Panc1 (cell line): Measurements from ENCODE around the gene KRTAP5-11. TPM values are rescaled to one million over a fixed set of nuclear protein-coding genes. Genes with fewer than 3 reads are reported as not detected.
"Not testable (repeated sequence)": the region's sequence is repeated elsewhere in the genome, so short reads cannot be mapped to it uniquely, and the experiment has no call there.

Experiments used
- ATAC-seq: fragments of 200-7000 bp; cut with Tn5 transposase; 2 replicates; pipeline ENCODE4 v1.9.1; 2020; ENCODE audit warnings: mild to moderate bottlenecking, moderate library complexity
- BruUV-seq: library from RNA; stranded (reverse); fragments of 400-500 nt; replicated peaks from 2 replicates; lab custom pipeline; 2021; lab: Mats Ljungman, UMichigan
- CTCF ChIA-PET: fragments of 300-600 bp; sonication (Branson Sonifier 250); formaldehyde crosslinking; loops from one replicate; lab custom pipeline; 2022; ENCODE audit warnings: antibody characterized with exemption; lab: Charles Lee
- POLR2A ChIA-PET: fragments of 300-600 bp; sonication (Branson Sonifier 250); formaldehyde crosslinking; loops from one replicate; lab custom pipeline; 2022; ENCODE audit warnings: antibody characterized with exemption; lab: Charles Lee
- DNase-seq: peaks from one replicate; pipeline ENCODE4 v3.0.0-alpha.2; 2010; ENCODE audit warnings: low read depth, low spot score
- H3K27ac ChIP-seq: 2 replicates; pipeline ENCODE4 v1.5.1; 2011; ENCODE audit warnings: mild to moderate bottlenecking, low read length, inconsistent platforms
- H3K27me3 ChIP-seq: fragments of 200-500 bp; sonication (Bioruptor generic); 2 replicates; pipeline ENCODE4 v1.6.0; 2014; ENCODE audit warnings: low read length, inconsistent platforms; ENCODE audit not compliant: control insufficient read depth, insufficient read depth
- H3K36me3 ChIP-seq: fragments of 200-500 bp; sonication (Bioruptor generic); 2 replicates; pipeline ENCODE4 v1.5.1; 2014; ENCODE audit warnings: inconsistent platforms, mild to moderate bottlenecking, low read length, moderate library complexity; ENCODE audit not compliant: control insufficient read depth, insufficient read depth
- H3K4me1 ChIP-seq: 2 replicates; pipeline ENCODE4 v1.5.1; 2011; ENCODE audit warnings: inconsistent platforms, mild to moderate bottlenecking, low read length, moderate library complexity; ENCODE audit not compliant: control insufficient read depth, insufficient read depth
- H3K4me3 ChIP-seq, 2 experiments: 2 replicates each; pipeline ENCODE4 v1.5.1; 2011 to 2012; ENCODE audit warnings: low read depth in 2 of 2, low read length in 2 of 2, mild to moderate bottlenecking in 2 of 2, inconsistent platforms in 1 of 2, moderate library complexity in 1 of 2
- H3K9me3 ChIP-seq: fragments of 200-500 bp; sonication (Bioruptor generic); 2 replicates; pipeline ENCODE4 v1.5.1; 2014; ENCODE audit warnings: low read depth, mild to moderate bottlenecking, inconsistent platforms, low read length, moderate library complexity; ENCODE audit not compliant: control insufficient read depth, insufficient read depth
- POLR2AphosphoS5 ChIP-seq: IDR thresholded peaks from 2 replicates; pipeline ENCODE4 v1.6.1; 2012; ENCODE audit warnings: mild to moderate bottlenecking, low read depth, low read length, moderate library complexity
- SIN3A ChIP-seq: IDR thresholded peaks from 2 replicates; pipeline ENCODE4 v1.6.1; 2012; ENCODE audit warnings: low read depth, mild to moderate bottlenecking, low read length, moderate library complexity, borderline replicate concordance; ENCODE audit not compliant: insufficient read depth
- TCF7L2 ChIP-seq: IDR thresholded peaks from 2 replicates; pipeline ENCODE4 v1.6.1; 2011; ENCODE audit warnings: mild to moderate bottlenecking, low read depth, low read length, inconsistent platforms
- in situ Hi-C: cut with HindIII; loops from 2 replicates; pipeline ENCODE4 v1.10.0; 2016; ENCODE audit warnings: low sequenced_read_pairs, low pct_unique_long_range_greater_than_20kb
- intact Hi-C: fragments of 100-400 bp; cut with micrococcal nuclease; formaldehyde crosslinking; loops from one replicate; pipeline ENCODE4 v1.10.0; 2022; ENCODE audit not compliant: unreplicated experiment
- total RNA-seq: library from RNA; stranded (reverse); gene quantifications from one replicate; pipeline ENCODE4 v1.2.1, GENCODE V29; 2021; ENCODE audit not compliant: unreplicated experiment
- TF ChIP-seq, protein P1 (sequence below), 2 experiments: IDR thresholded peaks; 2 replicates each; pipeline ENCODE4 v1.6.1; 2011 to 2012; ENCODE audit warnings: low read depth in 2 of 2, control low read depth in 1 of 2, low read length in 1 of 2, mild to moderate bottlenecking in 1 of 2, moderate library complexity in 1 of 2; ENCODE audit not compliant: insufficient read depth in 1 of 2
- TF ChIP-seq, protein P2 (sequence below): fragments of 450-650 bp; IDR thresholded peaks from 2 replicates; pipeline ENCODE4 v1.5.1; 2017; ENCODE audit warnings: mild to moderate bottlenecking

KRTAP5-11 gene
- total RNA-seq, 1 experiment from 2014 or later: not detected

- Histone ChIP-seq H3K9me3 (no peaks in the 10 kb centered on the region), H3K36me3 (no peaks in the 10 kb centered on the region), H3K4me3 (no peak overlapping the region), H3K27ac (no peak overlapping the region), H3K27me3 (peaks cover 8% of the 10 kb centered on the region; the same call in 1 of the 2 replicates), H3K4me1 (peaks cover 5% of the 10 kb centered on the region)
- ATAC-seq (no peak), DNase-seq (no peak)
- ChIA-PET POLR2A (no interaction called here), CTCF (no interaction called here)
- intact Hi-C loops: no loop called here
- no peak for TF ChIP-seq TCF7L2
- TF ChIP-seq, protein P1, sequence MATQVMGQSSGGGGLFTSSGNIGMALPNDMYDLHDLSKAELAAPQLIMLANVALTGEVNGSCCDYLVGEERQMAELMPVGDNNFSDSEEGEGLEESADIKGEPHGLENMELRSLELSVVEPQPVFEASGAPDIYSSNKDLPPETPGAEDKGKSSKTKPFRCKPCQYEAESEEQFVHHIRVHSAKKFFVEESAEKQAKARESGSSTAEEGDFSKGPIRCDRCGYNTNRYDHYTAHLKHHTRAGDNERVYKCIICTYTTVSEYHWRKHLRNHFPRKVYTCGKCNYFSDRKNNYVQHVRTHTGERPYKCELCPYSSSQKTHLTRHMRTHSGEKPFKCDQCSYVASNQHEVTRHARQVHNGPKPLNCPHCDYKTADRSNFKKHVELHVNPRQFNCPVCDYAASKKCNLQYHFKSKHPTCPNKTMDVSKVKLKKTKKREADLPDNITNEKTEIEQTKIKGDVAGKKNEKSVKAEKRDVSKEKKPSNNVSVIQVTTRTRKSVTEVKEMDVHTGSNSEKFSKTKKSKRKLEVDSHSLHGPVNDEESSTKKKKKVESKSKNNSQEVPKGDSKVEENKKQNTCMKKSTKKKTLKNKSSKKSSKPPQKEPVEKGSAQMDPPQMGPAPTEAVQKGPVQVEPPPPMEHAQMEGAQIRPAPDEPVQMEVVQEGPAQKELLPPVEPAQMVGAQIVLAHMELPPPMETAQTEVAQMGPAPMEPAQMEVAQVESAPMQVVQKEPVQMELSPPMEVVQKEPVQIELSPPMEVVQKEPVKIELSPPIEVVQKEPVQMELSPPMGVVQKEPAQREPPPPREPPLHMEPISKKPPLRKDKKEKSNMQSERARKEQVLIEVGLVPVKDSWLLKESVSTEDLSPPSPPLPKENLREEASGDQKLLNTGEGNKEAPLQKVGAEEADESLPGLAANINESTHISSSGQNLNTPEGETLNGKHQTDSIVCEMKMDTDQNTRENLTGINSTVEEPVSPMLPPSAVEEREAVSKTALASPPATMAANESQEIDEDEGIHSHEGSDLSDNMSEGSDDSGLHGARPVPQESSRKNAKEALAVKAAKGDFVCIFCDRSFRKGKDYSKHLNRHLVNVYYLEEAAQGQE (IDR thresholded peaks at IDR 0.05; ENCODE audit: insufficient read depth in 1 of 2, low read depth in 2 of 2, low read length in 1 of 2): no peak
- TF ChIP-seq, protein P2, sequence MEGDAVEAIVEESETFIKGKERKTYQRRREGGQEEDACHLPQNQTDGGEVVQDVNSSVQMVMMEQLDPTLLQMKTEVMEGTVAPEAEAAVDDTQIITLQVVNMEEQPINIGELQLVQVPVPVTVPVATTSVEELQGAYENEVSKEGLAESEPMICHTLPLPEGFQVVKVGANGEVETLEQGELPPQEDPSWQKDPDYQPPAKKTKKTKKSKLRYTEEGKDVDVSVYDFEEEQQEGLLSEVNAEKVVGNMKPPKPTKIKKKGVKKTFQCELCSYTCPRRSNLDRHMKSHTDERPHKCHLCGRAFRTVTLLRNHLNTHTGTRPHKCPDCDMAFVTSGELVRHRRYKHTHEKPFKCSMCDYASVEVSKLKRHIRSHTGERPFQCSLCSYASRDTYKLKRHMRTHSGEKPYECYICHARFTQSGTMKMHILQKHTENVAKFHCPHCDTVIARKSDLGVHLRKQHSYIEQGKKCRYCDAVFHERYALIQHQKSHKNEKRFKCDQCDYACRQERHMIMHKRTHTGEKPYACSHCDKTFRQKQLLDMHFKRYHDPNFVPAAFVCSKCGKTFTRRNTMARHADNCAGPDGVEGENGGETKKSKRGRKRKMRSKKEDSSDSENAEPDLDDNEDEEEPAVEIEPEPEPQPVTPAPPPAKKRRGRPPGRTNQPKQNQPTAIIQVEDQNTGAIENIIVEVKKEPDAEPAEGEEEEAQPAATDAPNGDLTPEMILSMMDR: no peak
- no peak for TF ChIP-seq POLR2AphosphoS5
- no peak for TF ChIP-seq SIN3A
- no TSS peak for BruUV-seq
- in situ Hi-C loops: no loop called here
These were observed 5.1 kb downstream of the KRTAP5-11 start for GRCh38 chr11:71577469-71578004.

- in situ Hi-C loops, H3K36me3 ChIP-seq, CTCF ChIA-PET, BruUV-seq, H3K27ac ChIP-seq, DNase-seq, H3K9me3 ChIP-seq, intact Hi-C loops, H3K4me3 ChIP-seq, H3K27me3 ChIP-seq, ATAC-seq, H3K4me1 ChIP-seq: not testable (repeated sequence)
- POLR2A ChIA-PET: interaction anchor here (0.6 kb wide), 1 partner anchor 534 kb away, joined by 3 read pairs; no protein-coding TSS in a partner anchor
These were observed 5.8 kb downstream of the KRTAP5-11 start for GRCh38 chr11:71576688-71577465.
